ENCODE measurements around the gene KIF26A.
A peak's percentile ranks its signal among the peaks of the same experiment; 100 is the strongest.

The KIF26A gene

DNA sequence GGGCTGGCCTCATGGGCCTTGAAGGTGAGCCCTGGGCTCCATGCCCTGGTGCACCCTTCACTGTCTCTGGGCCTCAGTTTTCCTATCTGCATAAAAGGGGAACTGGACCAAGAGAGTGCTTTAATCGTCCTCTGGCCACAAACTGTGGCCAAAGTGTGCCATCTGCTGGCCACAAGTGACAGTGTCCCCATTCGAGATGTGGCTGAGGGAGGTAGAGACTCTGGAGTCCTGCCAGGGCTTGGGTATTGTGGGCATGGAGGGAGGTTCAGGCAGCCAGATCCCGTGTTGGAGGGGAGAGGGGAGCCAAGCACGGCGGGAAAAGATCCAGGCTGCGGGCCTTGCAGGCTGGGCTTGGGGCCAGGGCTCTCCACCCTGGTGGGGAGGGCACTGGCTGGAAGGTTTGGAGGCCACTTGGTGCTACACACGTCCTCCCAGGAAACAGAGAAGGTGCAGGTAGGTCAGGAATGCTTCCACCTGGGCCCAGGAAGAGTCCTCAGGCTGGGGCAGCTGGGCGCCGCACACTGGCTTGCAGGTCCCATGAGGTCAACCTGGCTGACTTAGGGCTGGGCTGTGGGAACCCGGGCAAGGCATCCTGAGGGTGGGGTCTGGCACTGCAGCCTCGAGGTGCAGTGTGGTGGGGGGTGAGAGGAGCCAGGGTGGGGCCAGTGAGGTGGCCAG lies 7.3 kb upstream of the KIF26A start:
- Histone ChIP-seq H3K36me3 (ENCODE audit: control insufficient read depth, insufficient read depth, low read length) (no peaks in the 10 kb centered on the region), H3K4me3 (ENCODE audit: low read depth, low read length) (no peak overlapping the region), H3K9ac (ENCODE audit: low read depth, low read length) (no peak overlapping the region), H3K27me3 (ENCODE audit: control insufficient read depth, insufficient read depth, low read length) (peaks cover 8% of the 10 kb centered on the region), H3K9me3 (ENCODE audit: control insufficient read depth, insufficient read depth, low read length) (no peaks in the 10 kb centered on the region), H3K4me1 (ENCODE audit: control insufficient read depth, insufficient read depth, low read length) (no peaks in the 10 kb centered on the region)

DNA sequence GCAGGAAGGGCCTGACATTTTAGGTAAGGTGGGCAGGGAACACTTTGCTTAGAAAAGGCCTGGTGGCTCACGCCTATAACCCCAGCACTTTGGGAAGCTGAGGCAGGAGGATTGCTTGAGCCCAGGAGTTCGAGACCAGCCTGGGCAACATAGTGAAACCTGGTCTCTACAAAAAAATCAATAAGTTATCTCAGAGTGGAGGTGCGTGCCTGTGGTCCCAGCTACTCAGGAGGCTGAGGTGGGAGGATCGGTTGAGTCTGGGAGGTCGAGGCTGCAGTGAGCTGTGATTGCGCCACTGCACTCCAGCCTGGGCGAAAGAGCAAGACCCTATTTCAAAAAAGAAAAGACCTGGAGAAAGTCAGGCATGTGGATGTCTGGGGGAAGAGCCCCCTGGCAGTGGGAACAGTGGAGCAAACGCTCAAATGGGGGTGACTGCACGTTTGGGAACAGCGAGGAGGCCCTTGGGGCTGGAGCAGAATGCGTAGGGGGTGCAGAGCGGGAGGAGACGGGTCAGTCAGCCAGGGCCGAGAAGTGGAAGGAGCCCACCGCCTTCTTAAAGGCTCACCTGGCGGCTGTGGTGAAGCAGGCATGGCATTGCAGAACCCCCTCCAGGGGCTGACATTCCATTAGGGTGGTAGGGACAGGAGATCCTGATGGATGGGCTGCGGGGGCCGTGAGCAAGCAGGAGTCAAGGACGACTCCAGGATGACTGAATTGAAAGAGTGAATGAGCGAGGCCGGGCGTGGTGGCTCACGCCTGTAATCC lies 6.2 kb upstream of the KIF26A start:
- no peak overlapping the region for H3K9ac ChIP-seq (ENCODE audit: low read depth, low read length)

DNA sequence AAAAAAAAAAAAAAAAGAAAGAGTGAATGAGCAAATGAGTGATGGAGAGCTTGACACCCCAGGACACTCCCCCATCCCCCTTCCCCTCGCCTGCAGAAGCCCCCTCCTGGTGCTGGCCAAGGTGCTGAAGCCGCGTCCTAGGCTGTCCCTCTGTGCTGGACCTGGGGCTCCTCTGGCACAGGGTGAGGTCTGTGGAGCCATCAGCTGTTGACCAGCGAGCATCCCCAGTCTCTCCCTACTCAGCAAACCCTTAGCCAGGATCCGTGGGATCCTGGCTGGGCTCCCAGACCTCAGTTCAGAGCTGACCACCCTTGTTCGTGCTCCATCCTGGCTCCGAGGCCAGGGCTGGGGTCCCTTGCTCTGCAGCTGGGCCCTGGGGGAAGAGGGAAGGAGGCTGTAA lies 5.4 kb upstream of the KIF26A start:
- Histone ChIP-seq H3K4me1 (ENCODE audit: control insufficient read depth, insufficient read depth, low read length) (no peaks in the 10 kb centered on the region), H3K4me3 (ENCODE audit: low read depth, low read length) (no peak overlapping the region), H3K27me3 (ENCODE audit: control insufficient read depth, insufficient read depth, low read length) (peaks cover 18% of the 10 kb centered on the region)

More for the DNA sequence above, 6.2 kb upstream of the KIF26A start:
- H3K9me3 ChIP-seq (ENCODE audit: control insufficient read depth, insufficient read depth, low read length): no peaks in the 10 kb centered on the region
- H3K4me3 ChIP-seq (ENCODE audit: low read depth, low read length): no peak overlapping the region
- H3K36me3 ChIP-seq (ENCODE audit: control insufficient read depth, insufficient read depth, low read length): no peaks in the 10 kb centered on the region
- H3K4me1 ChIP-seq (ENCODE audit: control insufficient read depth, insufficient read depth, low read length): no peaks in the 10 kb centered on the region
- peaks cover 16% of the 10 kb centered on the region for H3K27me3 ChIP-seq (ENCODE audit: control insufficient read depth, insufficient read depth, low read length)

DNA sequence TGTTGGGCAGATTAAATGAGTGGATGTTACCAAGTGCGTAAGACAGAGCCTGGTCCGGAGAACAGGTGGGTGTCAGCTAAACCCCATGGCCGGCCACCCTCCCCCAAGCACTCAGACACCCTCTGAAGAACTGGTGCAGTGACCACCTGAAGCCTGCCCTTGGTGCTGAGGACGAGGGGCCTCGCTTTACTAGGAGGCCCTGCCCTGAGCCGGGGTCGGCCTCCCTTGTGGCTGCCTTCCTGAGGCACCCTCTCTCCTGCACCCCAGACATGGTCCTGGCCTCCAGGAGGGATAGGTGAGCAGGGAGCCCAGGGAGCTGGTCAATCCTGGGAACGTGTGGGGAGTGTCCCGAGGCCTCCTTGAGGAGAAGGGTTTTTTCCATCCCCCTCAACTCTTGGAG lies 4.9 kb upstream of the KIF26A start:
- H3K36me3 ChIP-seq (ENCODE audit: control insufficient read depth, insufficient read depth, low read length): no peaks in the 10 kb centered on the region

More for the DNA sequence above, 5.4 kb upstream of the KIF26A start:
- no peak overlapping the region for H3K9ac ChIP-seq (ENCODE audit: low read depth, low read length)
- H3K36me3 ChIP-seq (ENCODE audit: control insufficient read depth, insufficient read depth, low read length): no peaks in the 10 kb centered on the region
- H3K9me3 ChIP-seq (ENCODE audit: control insufficient read depth, insufficient read depth, low read length): no peaks in the 10 kb centered on the region

DNA sequence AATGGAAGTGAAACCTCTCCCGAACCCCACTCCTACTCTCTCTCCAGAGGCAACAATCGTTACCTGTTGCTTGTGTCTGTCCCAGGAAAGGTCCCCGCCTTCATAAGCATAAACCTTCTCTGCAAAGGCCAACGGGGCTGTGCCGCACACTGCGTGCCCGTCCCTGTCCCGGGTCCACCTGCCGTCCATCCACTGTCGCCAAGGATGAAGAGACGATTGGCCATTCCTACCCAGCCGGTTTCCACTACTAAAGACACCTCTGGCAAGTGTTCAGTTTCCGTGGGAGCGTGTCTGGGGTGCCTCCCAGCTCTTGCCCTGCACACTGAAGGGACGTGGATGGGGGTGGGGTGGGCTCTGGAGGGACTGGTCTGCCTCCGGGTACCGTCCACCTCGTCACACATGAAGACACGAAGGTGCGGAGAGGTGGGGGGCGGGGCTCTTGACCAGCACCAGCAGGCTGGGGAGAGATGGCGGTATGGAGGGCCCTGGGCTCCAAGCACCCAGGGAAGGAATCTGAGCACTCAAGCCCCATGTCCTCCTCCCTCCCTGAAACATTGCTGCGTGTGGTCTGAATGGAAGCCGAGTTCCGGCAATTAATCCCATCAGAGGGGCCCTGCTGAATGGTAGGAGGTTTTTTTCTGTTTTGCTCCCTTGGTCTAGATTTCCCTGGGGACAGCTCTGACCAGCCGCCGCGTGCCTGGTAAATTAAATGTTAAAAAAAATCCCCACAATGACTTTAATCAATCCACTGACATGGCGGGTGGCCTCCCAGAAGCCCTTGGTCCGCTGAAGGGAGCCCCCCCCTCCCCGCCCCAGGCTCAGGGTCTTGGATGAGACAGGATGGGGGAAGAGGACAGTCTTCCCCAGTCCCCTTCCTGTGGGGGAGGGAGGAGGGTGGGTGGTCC lies 4.1 kb upstream of the KIF26A start:
- H3K9ac ChIP-seq (ENCODE audit: low read depth, low read length): no peak overlapping the region
- no peaks in the 10 kb centered on the region for H3K36me3 ChIP-seq (ENCODE audit: control insufficient read depth, insufficient read depth, low read length)
- no peaks in the 10 kb centered on the region for H3K9me3 ChIP-seq (ENCODE audit: control insufficient read depth, insufficient read depth, low read length)
- H3K4me3 ChIP-seq (ENCODE audit: low read depth, low read length): no peak overlapping the region
- H3K4me1 ChIP-seq (ENCODE audit: control insufficient read depth, insufficient read depth, low read length): no peaks in the 10 kb centered on the region
- peaks cover 18% of the 10 kb centered on the region for H3K27me3 ChIP-seq (ENCODE audit: control insufficient read depth, insufficient read depth, low read length)

More for the DNA sequence above, 4.9 kb upstream of the KIF26A start:
- Histone ChIP-seq H3K9ac (ENCODE audit: low read depth, low read length) (no peak overlapping the region), H3K4me1 (ENCODE audit: control insufficient read depth, insufficient read depth, low read length) (no peaks in the 10 kb centered on the region), H3K9me3 (ENCODE audit: control insufficient read depth, insufficient read depth, low read length) (no peaks in the 10 kb centered on the region), H3K27me3 (ENCODE audit: control insufficient read depth, insufficient read depth, low read length) (peaks cover 18% of the 10 kb centered on the region), H3K4me3 (ENCODE audit: low read depth, low read length) (no peak overlapping the region)

DNA sequence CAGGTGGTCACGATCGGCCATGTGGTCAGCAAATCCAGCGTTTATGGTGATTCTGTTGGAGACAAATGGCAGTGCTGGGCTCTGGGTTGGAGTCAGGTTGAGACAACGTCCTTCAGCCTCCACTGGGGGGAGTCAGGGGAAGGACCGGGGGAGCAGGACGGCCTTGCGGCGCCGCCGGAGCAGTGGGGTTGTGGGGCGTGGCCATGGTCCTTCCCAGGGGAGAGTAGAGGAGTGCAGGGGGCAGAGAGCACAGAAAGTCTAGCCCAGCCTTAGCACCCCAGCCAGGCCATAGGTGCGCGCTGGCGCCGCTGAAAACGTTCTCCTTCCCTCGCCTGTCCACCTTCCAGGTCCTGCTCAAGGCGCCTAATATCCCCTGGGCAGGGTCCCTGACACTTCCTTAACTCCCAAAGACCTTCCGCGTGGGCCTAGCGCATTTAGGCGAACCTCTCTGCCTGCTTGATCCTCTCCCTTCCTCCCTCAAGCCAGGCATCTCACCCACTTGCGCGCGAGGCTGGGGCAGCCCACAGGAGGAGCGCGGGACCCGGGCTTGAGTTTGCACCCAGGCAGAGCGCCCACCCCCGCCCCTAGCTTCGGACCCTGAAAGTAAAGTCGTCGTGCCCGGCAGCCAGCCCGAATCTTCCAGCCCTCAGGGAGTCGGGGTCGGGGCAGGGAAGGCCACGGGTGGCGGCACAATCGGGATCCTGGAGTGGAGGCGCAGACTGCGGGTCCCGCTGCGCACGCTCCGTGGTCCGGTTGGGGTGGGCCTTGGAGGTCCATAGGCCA lies 3.1 kb upstream of the KIF26A start:
- peaks cover 18% of the 10 kb centered on the region for H3K27me3 ChIP-seq (ENCODE audit: control insufficient read depth, insufficient read depth, low read length)
- no peaks in the 10 kb centered on the region for H3K36me3 ChIP-seq (ENCODE audit: control insufficient read depth, insufficient read depth, low read length)
- peak overlapping the region; percentile 65 for H3K4me3 ChIP-seq (ENCODE audit: low read depth, low read length)
- H3K9me3 ChIP-seq (ENCODE audit: control insufficient read depth, insufficient read depth, low read length): no peaks in the 10 kb centered on the region
- no peaks in the 10 kb centered on the region for H3K4me1 ChIP-seq (ENCODE audit: control insufficient read depth, insufficient read depth, low read length)
- H3K9ac ChIP-seq (ENCODE audit: low read depth, low read length): no peak overlapping the region

DNA sequence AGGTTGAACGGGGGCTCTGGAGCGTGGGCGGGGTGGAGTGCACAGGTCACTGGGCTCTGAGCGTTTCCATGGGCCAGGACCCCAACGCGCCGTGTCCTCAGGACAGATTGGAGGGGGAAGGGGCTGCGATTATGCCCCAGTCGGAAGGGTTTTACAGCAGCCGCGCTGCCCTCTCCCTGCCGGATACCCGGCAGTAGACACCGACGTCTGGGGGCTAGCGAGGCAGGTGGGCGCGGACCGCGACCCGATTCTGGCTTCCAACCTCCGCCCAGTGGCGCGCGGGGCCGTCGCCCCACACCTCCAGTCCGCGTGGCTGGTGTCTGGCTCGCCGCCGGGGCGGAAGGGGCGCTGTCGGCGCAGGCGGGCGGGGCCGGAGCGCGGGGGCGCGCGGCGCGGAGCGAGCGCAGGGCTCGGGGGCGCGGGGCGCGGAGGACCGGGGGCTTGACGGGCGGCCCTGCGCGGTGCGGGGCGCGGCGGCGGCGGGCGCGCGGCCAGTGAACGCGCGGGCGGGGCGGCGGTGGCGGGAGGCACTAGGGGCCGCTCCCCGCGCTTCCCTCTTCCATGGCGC lies 2.4 kb upstream of the KIF26A start:
- Histone ChIP-seq H3K9ac (ENCODE audit: low read depth, low read length) (no peak overlapping the region), H3K9me3 (ENCODE audit: control insufficient read depth, insufficient read depth, low read length) (no peaks in the 10 kb centered on the region), H3K4me1 (ENCODE audit: control insufficient read depth, insufficient read depth, low read length) (no peaks in the 10 kb centered on the region), H3K4me3 (ENCODE audit: low read depth, low read length) (peak overlapping the region; percentile 65), H3K27me3 (ENCODE audit: control insufficient read depth, insufficient read depth, low read length) (peaks cover 18% of the 10 kb centered on the region), H3K36me3 (ENCODE audit: control insufficient read depth, insufficient read depth, low read length) (peaks cover 2% of the 10 kb centered on the region)

DNA sequence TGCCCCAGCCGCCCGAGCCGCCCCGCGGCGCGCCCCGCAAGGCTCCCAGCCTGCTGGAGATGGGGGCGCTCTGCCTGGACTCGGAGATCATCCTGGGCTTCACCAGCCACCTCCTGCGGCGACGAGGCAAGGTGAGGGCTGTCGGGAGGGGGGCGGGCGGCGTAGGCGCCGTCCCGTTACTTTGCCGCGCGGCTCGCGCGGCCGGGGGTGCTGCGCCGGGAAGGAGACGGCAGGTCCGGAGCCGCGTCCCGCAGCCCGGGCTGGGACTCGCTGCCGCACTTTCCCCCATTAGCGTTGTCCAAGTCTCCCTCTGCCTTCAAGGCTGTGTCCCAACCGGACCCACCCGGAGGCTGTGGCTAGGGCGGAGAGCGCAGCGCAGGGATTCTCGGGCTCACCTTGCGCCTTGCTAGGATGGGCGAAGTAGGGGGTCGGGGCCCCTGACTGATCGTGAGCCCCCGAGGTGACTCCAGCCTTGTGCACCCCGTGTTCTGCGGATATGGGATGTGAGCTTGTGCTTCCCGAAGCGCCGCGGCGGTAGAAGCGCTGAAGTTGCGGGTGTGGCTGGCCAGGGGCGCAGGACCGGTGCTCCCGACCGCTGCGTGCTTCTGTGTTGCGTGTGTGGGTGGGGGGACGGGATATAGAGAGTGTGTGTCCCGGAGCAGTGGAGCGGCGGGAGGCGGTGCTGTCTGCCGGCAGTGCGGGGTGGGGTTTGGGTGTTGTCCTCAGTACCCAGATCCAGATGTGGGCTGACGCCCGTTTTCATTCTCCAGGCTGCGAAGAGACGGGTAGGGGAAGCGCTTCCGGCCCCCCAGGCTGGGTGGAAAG lies 1.7 kb upstream of the KIF26A start:
- Histone ChIP-seq H3K4me1 (ENCODE audit: control insufficient read depth, insufficient read depth, low read length) (no peaks in the 10 kb centered on the region), H3K36me3 (ENCODE audit: control insufficient read depth, insufficient read depth, low read length) (peaks cover 5% of the 10 kb centered on the region), H3K9me3 (ENCODE audit: control insufficient read depth, insufficient read depth, low read length) (no peaks in the 10 kb centered on the region), H3K9ac (ENCODE audit: low read depth, low read length) (no peak overlapping the region), H3K4me3 (ENCODE audit: low read depth, low read length) (peak overlapping the region; percentile 58), H3K27me3 (ENCODE audit: control insufficient read depth, insufficient read depth, low read length) (peaks cover 18% of the 10 kb centered on the region)

DNA sequence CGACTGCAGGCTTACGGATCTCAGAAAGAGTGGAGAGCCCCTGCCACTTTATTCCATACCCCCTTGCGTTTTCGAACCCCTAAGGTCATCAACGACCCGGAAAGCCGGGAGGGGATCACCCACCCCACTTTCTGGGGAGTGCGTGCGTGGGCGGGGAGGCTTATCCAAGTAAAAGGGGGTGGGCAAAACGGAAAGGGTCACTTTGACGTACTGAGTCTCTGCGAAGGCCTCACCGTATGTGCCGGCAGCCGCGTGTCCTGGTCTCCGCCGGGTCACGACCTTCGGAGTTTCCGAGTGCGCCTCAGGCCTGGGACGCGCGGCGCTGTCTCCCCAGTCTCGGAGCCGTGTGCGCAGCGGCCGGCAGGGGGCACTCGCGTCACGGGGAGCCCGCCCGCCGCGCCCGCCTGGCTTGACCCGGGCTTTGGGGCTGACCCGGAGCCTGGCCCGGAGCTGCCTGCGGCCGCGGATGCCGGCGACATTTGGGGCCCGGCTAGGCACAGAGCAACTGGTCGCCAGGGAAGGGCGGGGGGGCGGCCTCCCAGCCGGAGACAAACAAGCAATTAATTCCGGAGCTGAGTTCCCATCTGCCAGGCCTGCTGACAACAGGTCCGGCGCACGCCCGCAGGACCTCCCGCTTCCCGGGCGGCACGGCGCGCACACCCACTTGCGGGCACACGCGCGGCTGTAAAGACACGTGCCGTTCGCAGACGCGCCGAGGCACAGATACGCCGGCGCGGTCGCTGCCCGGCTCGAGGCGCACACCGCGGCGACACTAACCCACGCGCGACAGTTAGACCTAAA lies 890 bp upstream of the KIF26A start:
- Histone ChIP-seq H3K4me1 (ENCODE audit: control insufficient read depth, insufficient read depth, low read length) (no peaks in the 10 kb centered on the region), H3K27me3 (ENCODE audit: control insufficient read depth, insufficient read depth, low read length) (peaks cover 18% of the 10 kb centered on the region), H3K4me3 (ENCODE audit: low read depth, low read length) (peak overlapping the region; percentile 58), H3K9me3 (ENCODE audit: control insufficient read depth, insufficient read depth, low read length) (no peaks in the 10 kb centered on the region), H3K36me3 (ENCODE audit: control insufficient read depth, insufficient read depth, low read length) (peaks cover 13% of the 10 kb centered on the region), H3K9ac (ENCODE audit: low read depth, low read length) (no peak overlapping the region)
